ENCODE measurements around the gene SMPD3. TPM values are rescaled to one million over a fixed set of nuclear protein-coding genes. Genes with fewer than 3 reads are reported as not detected.

Gene SMPD3
- total RNA-seq, 4 donors from 2014 or later, result 0.22 to 0.38 TPM; not detected in 2

DNA sequence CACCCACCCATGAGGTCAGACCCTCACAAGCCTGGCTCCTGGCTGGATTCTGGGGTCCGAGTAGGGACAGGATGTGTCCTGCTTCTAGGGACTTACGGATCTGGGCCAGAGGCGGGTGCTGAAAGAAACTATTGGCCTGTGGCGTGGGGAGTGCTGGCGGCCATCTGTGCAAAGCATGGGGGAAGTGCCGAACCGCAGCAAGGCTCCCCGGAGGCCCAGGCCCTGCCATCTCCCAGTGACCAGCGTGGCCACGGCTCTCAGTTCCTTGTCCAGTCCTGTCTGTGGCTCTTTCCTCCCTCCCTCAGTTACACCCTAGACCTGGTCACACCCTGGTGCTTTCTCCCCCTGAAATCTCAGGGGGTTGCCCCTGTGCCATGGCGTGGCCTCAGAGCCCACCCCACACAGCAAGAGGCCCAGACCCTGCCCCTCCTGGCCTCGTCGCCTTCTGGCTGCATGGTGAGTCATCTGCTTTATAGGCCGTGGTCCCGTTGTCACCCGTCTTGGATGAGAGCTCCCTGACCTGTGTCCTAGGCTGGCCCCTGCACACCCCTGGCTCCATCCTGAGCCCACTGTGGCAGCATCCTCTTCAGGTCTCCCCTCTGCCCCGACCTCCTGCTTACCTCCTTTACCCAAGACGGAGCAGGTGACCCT, 83.0 kb downstream of the SMPD3 start:
- TF ChIP-seq CTCF (IDR thresholded peaks at IDR 0.05; ENCODE audit: low read depth), result no peak

DNA sequence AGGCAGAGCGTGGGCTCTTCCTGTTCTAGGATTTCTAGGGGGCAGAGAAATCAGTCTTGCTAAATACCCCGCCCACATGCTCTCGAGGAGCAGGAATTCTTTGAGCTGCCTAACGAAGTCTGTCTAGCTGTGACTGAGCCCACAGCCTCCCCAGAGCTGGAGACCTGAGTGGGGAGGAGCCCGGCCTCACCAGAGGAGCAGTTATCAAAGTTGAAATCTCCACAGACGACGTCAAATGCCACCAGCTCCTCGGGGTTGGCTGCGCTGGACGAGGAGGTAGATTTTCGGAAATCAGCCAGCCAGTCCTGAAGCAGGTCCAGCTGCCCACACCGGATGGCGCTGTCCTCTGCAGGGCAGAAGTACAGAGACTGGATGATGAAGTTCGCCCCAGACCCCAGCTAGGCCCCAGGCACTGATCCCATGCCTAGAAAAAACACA, 83.7 kb downstream of the SMPD3 start:
- no peak for TF ChIP-seq CTCF (IDR thresholded peaks at IDR 0.05; ENCODE audit: low read depth)

DNA sequence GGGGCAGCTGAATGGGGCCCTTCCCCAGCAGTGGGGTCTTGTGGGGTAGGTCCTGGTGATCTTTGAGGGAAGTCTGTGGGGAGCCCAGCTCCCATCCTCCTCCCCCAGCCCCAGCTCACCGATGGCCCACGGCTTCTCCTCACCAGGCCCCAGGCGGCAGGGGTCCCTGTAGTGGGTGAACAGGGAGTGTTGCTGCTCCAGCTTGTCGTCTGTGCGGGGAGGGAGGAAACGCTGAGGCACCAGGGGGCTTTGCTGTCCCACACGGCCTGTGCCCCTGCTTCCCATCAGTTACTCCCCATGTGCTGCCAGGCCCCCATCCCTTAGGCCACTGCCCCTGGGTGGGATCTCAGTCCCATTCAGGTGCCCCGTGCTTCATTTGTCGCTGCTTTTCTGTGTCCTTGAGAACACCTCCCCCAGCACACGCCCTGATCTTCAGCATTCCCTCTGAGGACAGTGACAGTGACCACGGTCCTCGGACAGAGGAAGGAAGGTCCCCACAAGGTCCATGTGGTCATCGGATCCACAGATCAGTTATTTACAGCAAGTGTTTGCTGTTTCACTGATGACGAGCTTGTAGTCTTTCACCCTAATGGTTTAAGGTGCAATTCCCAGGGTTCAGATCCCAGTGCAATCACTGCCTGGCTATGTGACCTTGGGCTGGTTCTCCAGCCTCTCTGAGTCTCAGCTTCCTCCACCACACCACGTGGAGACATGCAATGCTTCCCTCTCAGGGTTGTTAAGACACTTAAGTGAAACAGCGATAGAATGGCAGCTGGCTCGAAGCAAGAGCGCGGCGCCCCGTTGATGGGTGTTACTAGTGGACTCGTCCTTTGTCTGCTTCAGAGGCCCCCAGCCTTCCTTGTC, 84.4 kb downstream of the SMPD3 start:
- TF ChIP-seq CTCF (IDR thresholded peaks at IDR 0.05; ENCODE audit: low read depth), result no peak

DNA sequence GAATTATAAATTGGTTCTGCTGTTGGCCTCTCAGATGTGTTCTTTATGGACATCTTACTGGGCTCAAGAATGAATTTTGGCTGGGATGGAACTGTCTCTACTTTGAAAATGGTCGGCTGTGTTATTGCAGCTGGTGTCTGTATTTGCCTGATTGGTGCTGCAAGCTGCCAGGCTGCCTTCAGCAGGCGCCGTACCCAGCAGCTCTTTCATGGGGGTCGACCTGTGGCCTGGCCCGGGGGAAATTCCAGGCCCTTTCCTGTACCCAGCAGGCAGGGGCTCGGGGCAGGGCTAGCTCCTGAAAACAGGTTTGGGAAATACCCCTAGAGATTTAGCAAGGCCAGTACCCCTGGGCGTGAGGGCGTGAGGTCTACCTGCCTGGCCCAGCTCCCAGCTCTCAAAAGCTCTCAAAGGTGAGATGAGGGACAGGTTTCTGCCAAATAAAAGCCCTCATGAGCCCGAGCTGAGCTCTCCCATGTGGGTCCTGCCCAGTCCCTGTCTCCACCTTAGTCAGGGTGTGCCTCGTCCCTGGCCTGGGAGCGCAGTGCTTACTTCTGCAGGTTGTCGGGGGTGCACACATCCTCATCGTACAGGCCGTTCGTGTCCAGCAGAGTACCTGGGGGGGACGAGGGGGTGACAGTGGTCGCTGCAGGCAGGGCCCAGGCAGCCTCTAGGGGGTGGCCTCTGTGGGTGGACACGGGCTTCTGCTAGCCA, 85.2 kb downstream of the SMPD3 start:
- TF ChIP-seq CTCF (IDR thresholded peaks at IDR 0.05; ENCODE audit: low read depth), result no peak

DNA sequence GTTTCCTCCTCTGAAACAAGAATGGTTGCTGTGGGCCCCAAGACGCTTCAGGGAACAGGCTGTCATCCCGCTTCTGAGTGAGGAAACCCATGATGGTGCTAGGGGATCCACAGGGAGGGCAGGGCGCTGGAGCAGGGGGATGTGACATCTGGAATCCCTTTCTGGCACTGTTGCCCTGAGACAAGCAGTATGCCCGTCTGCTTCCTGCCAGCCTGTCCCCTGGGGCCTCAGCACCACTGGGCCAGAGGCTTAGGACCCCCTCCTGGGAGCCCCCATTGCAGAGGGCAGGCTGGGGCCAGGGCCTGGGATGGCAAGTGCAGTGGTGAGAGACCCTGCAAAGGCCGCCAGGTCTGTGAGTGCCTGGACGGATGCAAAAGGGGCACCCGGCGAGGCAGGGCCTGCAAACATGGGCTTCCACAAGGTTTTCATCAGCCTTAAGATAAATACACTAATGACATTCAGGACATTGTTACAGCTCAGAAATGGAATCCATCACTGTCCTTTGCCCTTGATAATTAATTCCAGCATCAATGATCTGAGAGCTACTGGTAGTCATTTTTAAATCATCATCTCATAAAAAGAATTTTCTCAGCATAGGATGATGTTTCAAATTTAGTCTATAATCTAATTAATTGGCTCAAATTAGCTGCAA, 85.9 kb downstream of the SMPD3 start:
- no peak for TF ChIP-seq CTCF (IDR thresholded peaks at IDR 0.05; ENCODE audit: low read depth)

DNA sequence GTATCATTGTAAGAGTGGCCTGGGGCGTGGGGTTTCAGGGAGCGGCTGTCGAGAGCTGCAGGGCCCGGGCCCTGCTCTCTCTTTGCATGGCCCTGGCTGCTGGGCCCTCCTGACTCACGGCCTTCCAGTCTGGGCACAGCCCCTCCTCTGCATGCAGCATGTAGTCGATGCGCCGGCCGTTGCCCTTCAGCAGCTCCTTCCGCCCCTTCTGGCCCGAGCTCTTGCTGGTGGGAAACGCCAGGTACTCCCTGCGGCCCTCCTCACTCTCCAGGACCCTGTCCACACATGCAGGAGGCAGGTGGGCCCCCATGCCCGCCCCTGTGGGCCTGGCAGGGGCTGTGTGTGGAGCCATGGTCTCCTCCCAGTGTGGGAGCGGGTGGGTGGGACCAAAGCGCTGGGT, 86.8 kb downstream of the SMPD3 start:
- no peak for TF ChIP-seq CTCF (IDR thresholded peaks at IDR 0.05; ENCODE audit: low read depth)
